Thyroid gland (tissue), 4 donors: ENCODE data around the gene INPP4B.

ENCODE experiments used
- CTCF ChIP-seq, 6 experiments: fragments of 200-600 bp in 3 of 6; fragments of 450-650 bp in 3 of 6; sonication (generic) in 3 of 6; IDR thresholded peaks; one replicate each; pipeline ENCODE4 v1.5.1; 2016 to 2019; ENCODE audit warnings: antibody characterized with exemption in 6 of 6, mild to moderate bottlenecking in 2 of 6, inconsistent platforms in 1 of 6, moderate library complexity in 1 of 6
- POLR2A ChIP-seq, 2 donors: fragments of 450-650 bp; IDR thresholded peaks; one replicate each; pipeline ENCODE4 v1.6.1; 2017; ENCODE audit warnings: antibody characterized with exemption in 2 of 2, mild to moderate bottlenecking in 2 of 2, moderate library complexity in 1 of 2

- TF ChIP-seq POLR2A (IDR thresholded peaks at IDR 0.05) (no peak), CTCF (IDR thresholded peaks at IDR 0.05) (no peak)
Measured at GRCh38 chr4:142130666-142131065, 715.4 kb downstream of the INPP4B start.
